GM23338 (cell line): ENCODE measurements around the gene HDHD5. TPM values are rescaled to one million over a fixed set of nuclear protein-coding genes. Genes with fewer than 3 reads are reported as not detected.

Experiments used
- ATAC-seq: fragments of 200-7000 bp; cut with Tn5 transposase; 3 replicates; pipeline ENCODE4 v1.9.1; 2020
- DNase-seq: peaks from one replicate; pipeline ENCODE4 v3.0.0-alpha.2; 2015; ENCODE audit warnings: low spot score
- H2AFZ ChIP-seq: fragments of 200-600 bp; sonication (generic); 2 replicates; pipeline ENCODE4 v1.8.0; 2016; ENCODE audit warnings: antibody characterized with exemption, mild to moderate bottlenecking, moderate library complexity
- H3F3A ChIP-seq: fragments of 200-600 bp; sonication (generic); replicated peaks from 2 replicates; pipeline ENCODE4 v1.8.0; 2017; ENCODE audit warnings: antibody characterized with exemption, mixed run types, low read depth
- H3K27ac ChIP-seq: fragments of 200-600 bp; sonication (generic); 2 replicates; pipeline ENCODE4 v1.6.1; 2016; ENCODE audit warnings: low read depth
- H3K27me3 ChIP-seq: fragments of 200-600 bp; sonication (generic); 2 replicates; pipeline ENCODE4 v1.8.0; 2016; ENCODE audit warnings: mild to moderate bottlenecking, mixed run types, moderate library complexity; ENCODE audit not compliant: insufficient read depth
- H3K36me3 ChIP-seq: fragments of 200-600 bp; sonication (generic); 2 replicates; pipeline ENCODE4 v1.8.0; 2016; ENCODE audit warnings: mild to moderate bottlenecking; ENCODE audit not compliant: insufficient read depth
- H3K4me1 ChIP-seq: fragments of 200-600 bp; sonication (generic); 2 replicates; pipeline ENCODE4 v1.8.0; 2016; ENCODE audit warnings: mild to moderate bottlenecking, moderate library complexity; ENCODE audit not compliant: insufficient read depth
- H3K4me2 ChIP-seq: fragments of 200-600 bp; sonication (generic); 2 replicates; pipeline ENCODE4 v1.7.1; 2017; ENCODE audit warnings: mixed run types
- H3K4me3 ChIP-seq: fragments of 200-600 bp; sonication (generic); 2 replicates; pipeline ENCODE4 v1.6.1; 2016; ENCODE audit warnings: mixed run types
- H3K79me2 ChIP-seq: fragments of 200-600 bp; sonication (generic); replicated peaks from 2 replicates; pipeline ENCODE4 v1.8.0; 2017; ENCODE audit warnings: mild to moderate bottlenecking; ENCODE audit not compliant: insufficient read depth
- H3K9me2 ChIP-seq: fragments of 200-600 bp; sonication (generic); 2 replicates; pipeline ENCODE4 v1.8.0; 2017; ENCODE audit not compliant: insufficient read depth
- H4K20me1 ChIP-seq: fragments of 200-600 bp; sonication (generic); replicated peaks from 2 replicates; pipeline ENCODE4 v1.8.0; 2017; ENCODE audit warnings: mild to moderate bottlenecking; ENCODE audit not compliant: insufficient read depth
- H3K27ac Mint-ChIP-seq: 2 replicates; pipeline ENCODE4 v1.8.0; 2020; ENCODE audit warnings: inconsistent platforms, mild to moderate bottlenecking, moderate library complexity, mixed read lengths
- H3K27me3 Mint-ChIP-seq: 3 replicates; pipeline ENCODE4 v1.8.0; 2022; ENCODE audit warnings: low read depth, mild to moderate bottlenecking, moderate library complexity, mixed read lengths, inconsistent platforms; ENCODE audit not compliant: insufficient read depth, poor library complexity
- H3K36me3 Mint-ChIP-seq: 3 replicates; pipeline ENCODE4 v1.8.0; 2021; ENCODE audit warnings: low read depth, mild to moderate bottlenecking, inconsistent platforms, moderate library complexity, mixed read lengths
- H3K4me1 Mint-ChIP-seq: 3 replicates; pipeline ENCODE4 v1.8.0; 2020; ENCODE audit warnings: mild to moderate bottlenecking, inconsistent platforms, mixed read lengths
- H3K4me3 Mint-ChIP-seq: 3 replicates; pipeline ENCODE4 v1.8.0; 2021; ENCODE audit warnings: moderate library complexity, mild to moderate bottlenecking, inconsistent platforms, mixed read lengths
- H3K9me3 Mint-ChIP-seq: 3 replicates; pipeline ENCODE4 v1.8.0; 2020; ENCODE audit warnings: moderate library complexity, mild to moderate bottlenecking, inconsistent platforms, mixed read lengths
- CREB1 ChIP-seq: fragments of 250-450 bp; sonication (Bioruptor Pico); IDR thresholded peaks from 2 replicates; pipeline ENCODE4 v1.5.0; 2020; ENCODE audit warnings: low read depth, mild to moderate bottlenecking, moderate library complexity
- CTCF ChIP-seq, 2 experiments: fragments of 200-600 bp in 1 of 2; sonication (generic) in 1 of 2; conservative IDR thresholded peaks; 2 replicates each; pipeline versions ENCODE4 v1.5.1 to v1.6.1; 2016 to 2017; ENCODE audit warnings: antibody characterized with exemption in 2 of 2, low read depth in 2 of 2, mild to moderate bottlenecking in 2 of 2, moderate library complexity in 1 of 2
- ETS1 ChIP-seq: IDR thresholded peaks from 2 replicates; pipeline ENCODE4 v1.6.1; 2016; ENCODE audit warnings: antibody characterized with exemption
- EZH2 ChIP-seq: fragments of 200-600 bp; sonication (generic); IDR thresholded peaks from one replicate; pipeline ENCODE4 v1.8.0; 2017; ENCODE audit warnings: antibody characterized with exemption, mild to moderate bottlenecking, low read depth; ENCODE audit not compliant: unreplicated experiment
- EZH2phosphoT487 ChIP-seq: fragments of 200-600 bp; sonication (generic); IDR thresholded peaks from one replicate; pipeline ENCODE4 v1.8.1; 2018; ENCODE audit warnings: antibody characterized with exemption; ENCODE audit not compliant: unreplicated experiment
- JUNB ChIP-seq: IDR thresholded peaks from one replicate; pipeline ENCODE4 v1.6.1; 2016; ENCODE audit warnings: antibody characterized with exemption; ENCODE audit not compliant: unreplicated experiment
- NANOG ChIP-seq: IDR thresholded peaks from 2 replicates; pipeline ENCODE4 v1.6.1; 2016; ENCODE audit warnings: antibody characterized with exemption, borderline replicate concordance
- POLR2AphosphoS5 ChIP-seq: IDR thresholded peaks from 2 replicates; pipeline ENCODE4 v1.6.1; 2016; ENCODE audit warnings: antibody characterized with exemption, low read depth
- STAT1 ChIP-seq: IDR thresholded peaks from one replicate; pipeline ENCODE4 v1.6.1; 2016; ENCODE audit warnings: antibody characterized with exemption; ENCODE audit not compliant: unreplicated experiment
- ZNF114 ChIP-seq: fragments of 250-450 bp; sonication (Bioruptor Pico); IDR thresholded peaks from 2 replicates; pipeline ENCODE4 v1.5.0; 2020; ENCODE audit warnings: mild to moderate bottlenecking, moderate library complexity
- ZNF331 ChIP-seq: fragments of 250-450 bp; sonication (Bioruptor Pico); IDR thresholded peaks from 2 replicates; pipeline ENCODE4 v1.5.0; 2020; ENCODE audit warnings: low read depth, mild to moderate bottlenecking, moderate library complexity
- ZNF462 ChIP-seq: fragments of 250-450 bp; sonication (Bioruptor Pico); IDR thresholded peaks from 2 replicates; pipeline ENCODE4 v1.5.0; 2020; ENCODE audit warnings: mild to moderate bottlenecking, moderate library complexity
- polyA plus RNA-seq: library from polyadenylated mRNA; unstranded; fragments of >200 nt; fragmentation: Nextera tagmentation; extraction: Ambion mirVana; gene quantifications from 2 replicates; pipeline ENCODE4 v1.2.1, GENCODE V29; 2016
- total RNA-seq: library from RNA; depleted of rRNA; stranded (reverse); fragments of >200 nt; shearing (Covaris generic); gene quantifications from 2 replicates; pipeline ENCODE4 v1.2.3, GENCODE V29; 2014
- TF ChIP-seq, protein P1 (sequence below): IDR thresholded peaks from one replicate; pipeline ENCODE4 v1.6.1; 2018; ENCODE audit warnings: antibody characterized with exemption; ENCODE audit not compliant: unreplicated experiment

The HDHD5 gene
- total and polyA plus RNA-seq, 2 experiments from 2014 or later: 70.0 to 116 TPM

DNA sequence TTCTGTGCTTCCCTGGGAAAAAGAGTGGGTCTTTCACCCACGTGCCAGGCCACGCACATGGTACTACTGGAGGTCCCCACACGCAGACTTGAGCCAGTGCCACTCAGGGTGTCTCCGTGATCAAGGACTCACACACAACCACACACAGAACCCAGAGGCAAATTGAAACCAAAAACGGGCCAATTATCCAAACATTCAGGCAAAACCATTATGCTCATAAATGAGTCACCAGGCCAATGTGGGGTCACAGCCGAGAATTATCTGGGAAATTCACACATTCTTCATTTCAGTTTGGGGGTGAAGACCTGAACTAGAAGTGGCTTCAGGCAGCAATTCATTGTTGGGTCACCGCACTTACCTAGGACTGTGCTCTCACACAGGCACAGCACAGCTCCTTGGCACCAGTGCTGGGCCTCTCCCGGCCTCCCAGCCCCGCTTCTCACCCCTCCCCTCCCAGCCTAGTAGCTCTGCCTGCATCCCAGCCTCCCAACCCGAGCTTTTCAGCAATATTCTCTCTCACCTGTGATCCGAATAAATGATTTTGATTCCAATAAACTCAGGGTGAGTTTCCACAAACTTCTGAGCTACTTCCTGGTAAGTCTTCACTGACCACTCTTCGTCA lies 32.2 kb upstream of the HDHD5 start:
- DNase-seq: no peak
- Mint-ChIP-seq H3K4me3 (no peak overlapping the region), H3K27ac (no peak overlapping the region), H3K9me3 (no peaks in the 10 kb centered on the region; the same call in 2 of the 3 replicates), H3K27me3 (peaks cover 8% of the 10 kb centered on the region), H3K36me3 (peaks cover 13% of the 10 kb centered on the region), H3K4me1 (peaks cover 19% of the 10 kb centered on the region)
- Histone ChIP-seq H4K20me1 (no peaks in the 10 kb centered on the region), H3K4me2 (no peak overlapping the region), H3K4me1 (peaks cover 13% of the 10 kb centered on the region), H3K36me3 (peaks cover 5% of the 10 kb centered on the region; the same call in 1 of the 2 replicates), H3K4me3 (no peak overlapping the region), H3K27me3 (no peaks in the 10 kb centered on the region), H3F3A (no peaks in the 10 kb centered on the region), H3K27ac (no peak overlapping the region), H3K9me2 (no peaks in the 10 kb centered on the region), H3K79me2 (no peaks in the 10 kb centered on the region), H2AFZ (no peak overlapping the region)
- no peak for ATAC-seq
- no peak for TF ChIP-seq JUNB
- no peak for TF ChIP-seq ZNF462 (CRISPR knock-in tag)
- TF ChIP-seq NANOG: no peak
- TF ChIP-seq POLR2AphosphoS5: no peak
- no peak for TF ChIP-seq CREB1 (CRISPR knock-in tag)
- no peak for TF ChIP-seq ZNF331
- TF ChIP-seq EZH2: no peak
- TF ChIP-seq CTCF (conservative IDR thresholded peaks at IDR 0.05; ENCODE audit: low read depth in 2 of 2): no peak
- no peak for TF ChIP-seq ETS1
- TF ChIP-seq, protein P1, sequence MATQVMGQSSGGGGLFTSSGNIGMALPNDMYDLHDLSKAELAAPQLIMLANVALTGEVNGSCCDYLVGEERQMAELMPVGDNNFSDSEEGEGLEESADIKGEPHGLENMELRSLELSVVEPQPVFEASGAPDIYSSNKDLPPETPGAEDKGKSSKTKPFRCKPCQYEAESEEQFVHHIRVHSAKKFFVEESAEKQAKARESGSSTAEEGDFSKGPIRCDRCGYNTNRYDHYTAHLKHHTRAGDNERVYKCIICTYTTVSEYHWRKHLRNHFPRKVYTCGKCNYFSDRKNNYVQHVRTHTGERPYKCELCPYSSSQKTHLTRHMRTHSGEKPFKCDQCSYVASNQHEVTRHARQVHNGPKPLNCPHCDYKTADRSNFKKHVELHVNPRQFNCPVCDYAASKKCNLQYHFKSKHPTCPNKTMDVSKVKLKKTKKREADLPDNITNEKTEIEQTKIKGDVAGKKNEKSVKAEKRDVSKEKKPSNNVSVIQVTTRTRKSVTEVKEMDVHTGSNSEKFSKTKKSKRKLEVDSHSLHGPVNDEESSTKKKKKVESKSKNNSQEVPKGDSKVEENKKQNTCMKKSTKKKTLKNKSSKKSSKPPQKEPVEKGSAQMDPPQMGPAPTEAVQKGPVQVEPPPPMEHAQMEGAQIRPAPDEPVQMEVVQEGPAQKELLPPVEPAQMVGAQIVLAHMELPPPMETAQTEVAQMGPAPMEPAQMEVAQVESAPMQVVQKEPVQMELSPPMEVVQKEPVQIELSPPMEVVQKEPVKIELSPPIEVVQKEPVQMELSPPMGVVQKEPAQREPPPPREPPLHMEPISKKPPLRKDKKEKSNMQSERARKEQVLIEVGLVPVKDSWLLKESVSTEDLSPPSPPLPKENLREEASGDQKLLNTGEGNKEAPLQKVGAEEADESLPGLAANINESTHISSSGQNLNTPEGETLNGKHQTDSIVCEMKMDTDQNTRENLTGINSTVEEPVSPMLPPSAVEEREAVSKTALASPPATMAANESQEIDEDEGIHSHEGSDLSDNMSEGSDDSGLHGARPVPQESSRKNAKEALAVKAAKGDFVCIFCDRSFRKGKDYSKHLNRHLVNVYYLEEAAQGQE: no peak
- no peak for TF ChIP-seq STAT1
- no peak for TF ChIP-seq ZNF114 (CRISPR knock-in tag)
- TF ChIP-seq EZH2phosphoT487: no peak
